ENCODE data around the gene RBMS1.

RBMS1 gene

DNA sequence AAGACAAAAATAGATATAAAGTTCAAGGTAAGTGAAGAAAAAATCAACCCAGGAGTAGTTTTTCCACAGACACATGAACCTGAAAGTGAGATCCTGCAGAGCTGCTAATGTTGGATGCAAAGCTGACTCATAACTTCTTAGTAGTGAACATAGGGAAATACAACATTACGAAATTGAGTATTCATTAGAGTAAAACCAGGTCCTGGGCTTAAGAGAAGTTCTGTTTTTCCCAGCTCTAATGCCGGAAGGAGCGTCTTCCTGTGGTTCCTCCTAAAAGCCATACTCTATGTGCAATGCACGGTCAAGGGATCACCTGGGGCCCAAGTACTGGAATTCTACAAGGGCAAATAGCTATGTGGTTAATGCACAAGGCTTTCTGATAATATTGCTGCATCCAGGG is 141.7 kb downstream of the RBMS1 start:
- DNase-seq (ENCODE audit: extremely low spot score): no peak
- CTCF ChIA-PET: no interaction called here
- POLR2A ChIA-PET: no interaction called here
- TF ChIP-seq, protein P1, sequence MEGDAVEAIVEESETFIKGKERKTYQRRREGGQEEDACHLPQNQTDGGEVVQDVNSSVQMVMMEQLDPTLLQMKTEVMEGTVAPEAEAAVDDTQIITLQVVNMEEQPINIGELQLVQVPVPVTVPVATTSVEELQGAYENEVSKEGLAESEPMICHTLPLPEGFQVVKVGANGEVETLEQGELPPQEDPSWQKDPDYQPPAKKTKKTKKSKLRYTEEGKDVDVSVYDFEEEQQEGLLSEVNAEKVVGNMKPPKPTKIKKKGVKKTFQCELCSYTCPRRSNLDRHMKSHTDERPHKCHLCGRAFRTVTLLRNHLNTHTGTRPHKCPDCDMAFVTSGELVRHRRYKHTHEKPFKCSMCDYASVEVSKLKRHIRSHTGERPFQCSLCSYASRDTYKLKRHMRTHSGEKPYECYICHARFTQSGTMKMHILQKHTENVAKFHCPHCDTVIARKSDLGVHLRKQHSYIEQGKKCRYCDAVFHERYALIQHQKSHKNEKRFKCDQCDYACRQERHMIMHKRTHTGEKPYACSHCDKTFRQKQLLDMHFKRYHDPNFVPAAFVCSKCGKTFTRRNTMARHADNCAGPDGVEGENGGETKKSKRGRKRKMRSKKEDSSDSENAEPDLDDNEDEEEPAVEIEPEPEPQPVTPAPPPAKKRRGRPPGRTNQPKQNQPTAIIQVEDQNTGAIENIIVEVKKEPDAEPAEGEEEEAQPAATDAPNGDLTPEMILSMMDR (IDR thresholded peaks at IDR 0.05; ENCODE audit: control extremely low read depth, extremely low read depth, low read depth, missing control alignments): no peak

DNA sequence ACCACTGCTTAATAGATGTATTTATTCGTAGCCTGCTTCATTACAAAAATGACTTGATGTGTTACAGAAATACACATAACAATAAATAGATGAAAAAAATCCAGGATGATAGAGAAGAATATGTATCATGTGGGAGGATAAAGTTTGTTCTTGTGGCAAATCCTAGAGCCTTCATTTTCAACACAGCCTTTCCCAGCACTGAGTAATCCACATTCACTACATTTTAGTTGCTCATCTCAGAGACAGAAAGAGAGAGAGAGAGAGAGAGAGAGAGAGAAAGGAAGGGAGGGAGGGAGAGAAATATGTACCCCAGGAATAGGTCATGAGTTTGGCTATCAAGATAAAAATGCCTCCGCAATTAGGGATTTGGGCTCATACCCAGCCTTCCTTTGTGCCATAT is 144.3 kb downstream of the RBMS1 start:
- no peak for DNase-seq (ENCODE audit: extremely low spot score)
- TF ChIP-seq, protein P1 (IDR thresholded peaks at IDR 0.05; ENCODE audit: control extremely low read depth, extremely low read depth, low read depth, missing control alignments): no peak
- ChIA-PET CTCF (no interaction called here), POLR2A (no interaction called here)

DNA sequence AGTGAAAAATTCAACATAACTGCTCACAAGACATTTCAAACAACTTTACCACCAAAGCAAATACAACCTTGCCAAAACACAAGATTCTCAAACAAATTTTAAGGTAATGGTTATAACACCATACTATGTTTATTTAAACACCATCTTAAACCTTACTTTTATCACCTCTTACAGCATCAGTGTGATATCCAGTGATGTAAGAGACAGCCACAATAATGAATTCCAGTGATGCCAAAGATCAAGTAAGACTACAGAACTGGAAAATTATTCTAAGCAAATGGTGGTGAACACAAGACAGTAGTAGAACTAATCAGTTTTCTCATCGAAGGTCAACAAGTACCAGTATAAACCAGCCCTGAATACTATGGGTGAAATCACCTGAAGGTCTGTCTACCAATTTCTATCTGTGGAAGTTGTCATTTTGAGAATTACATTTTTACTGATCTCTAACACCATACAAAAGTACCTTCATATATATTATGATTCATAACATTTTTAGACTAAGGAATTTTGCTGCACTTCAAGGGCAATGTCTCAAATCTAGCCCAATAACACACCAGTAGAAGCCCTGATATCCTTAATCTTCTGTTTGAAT is 146.2 kb downstream of the RBMS1 start:
- no peak for DNase-seq (ENCODE audit: extremely low spot score)
- TF ChIP-seq, protein P1 (IDR thresholded peaks at IDR 0.05; ENCODE audit: control extremely low read depth, extremely low read depth, low read depth, missing control alignments): no peak
- POLR2A ChIA-PET: no interaction called here
- CTCF ChIA-PET: no interaction called here

DNA sequence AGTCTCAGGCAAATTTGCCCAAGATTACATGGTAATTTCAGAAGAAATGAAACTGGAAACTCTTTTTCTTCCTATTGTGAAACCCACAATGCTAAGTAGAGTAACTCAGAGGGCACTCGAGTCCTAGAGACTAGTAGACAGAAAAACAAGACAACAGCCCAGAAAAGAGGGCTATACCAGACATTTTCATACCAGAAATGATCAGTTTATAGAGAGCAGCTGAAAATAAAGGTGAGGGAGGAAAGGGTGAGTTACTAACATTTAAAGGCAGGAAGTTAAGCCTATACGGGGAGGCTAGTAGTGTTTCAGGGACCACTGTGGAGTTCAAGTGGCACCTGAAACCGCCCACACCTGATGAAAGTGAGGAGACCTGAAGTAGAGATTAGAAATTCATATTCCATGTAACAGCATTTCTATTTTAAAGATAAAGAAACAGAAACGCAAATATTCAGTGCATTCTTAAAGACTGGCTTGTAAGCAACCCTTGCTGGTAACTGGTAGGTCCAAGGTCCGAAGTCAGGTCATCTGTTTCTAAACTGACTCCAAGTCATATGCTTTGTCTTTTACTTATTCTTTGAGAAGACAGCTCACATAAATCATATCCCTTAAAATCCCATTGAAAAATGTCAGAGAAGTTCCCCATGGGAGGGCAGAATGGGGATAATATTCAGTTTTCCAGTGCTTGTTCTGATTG is 148.4 kb downstream of the RBMS1 start:
- ChIA-PET CTCF (interaction anchor here (1.0 kb wide), 1 partner anchor 10 kb away, joined by 3 read pairs; no protein-coding TSS in a partner anchor), POLR2A (no interaction called here)
- DNase-seq (ENCODE audit: extremely low spot score): no peak
- TF ChIP-seq, protein P1 (IDR thresholded peaks at IDR 0.05; ENCODE audit: control extremely low read depth, extremely low read depth, low read depth, missing control alignments): no peak

DNA sequence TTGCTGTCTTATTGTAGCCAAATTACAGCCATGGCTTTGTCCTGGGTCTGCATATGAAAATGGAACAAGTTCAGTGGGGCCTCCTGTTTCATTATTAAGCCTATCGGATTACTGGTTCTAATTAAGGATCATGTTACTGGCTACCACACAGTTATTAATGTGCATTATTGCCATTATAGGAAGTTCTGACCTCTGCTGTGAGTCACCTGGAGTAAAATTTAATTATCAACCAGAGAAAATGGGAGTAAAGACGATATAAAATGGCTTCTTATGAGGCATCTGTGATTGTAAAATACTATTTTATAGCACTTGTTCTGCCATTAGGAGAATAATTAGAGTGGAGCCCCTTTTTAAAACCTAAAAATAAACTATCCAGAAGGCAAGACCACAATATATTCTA is 150.2 kb downstream of the RBMS1 start:
- POLR2A ChIA-PET: no interaction called here
- CTCF ChIA-PET: interaction anchor here (1.0 kb wide), 1 partner anchor 10 kb away, joined by 4 read pairs; no protein-coding TSS in a partner anchor
- TF ChIP-seq, protein P1 (IDR thresholded peaks at IDR 0.05; ENCODE audit: control extremely low read depth, extremely low read depth, low read depth, missing control alignments): no peak
- DNase-seq (ENCODE audit: extremely low spot score): no peak

DNA sequence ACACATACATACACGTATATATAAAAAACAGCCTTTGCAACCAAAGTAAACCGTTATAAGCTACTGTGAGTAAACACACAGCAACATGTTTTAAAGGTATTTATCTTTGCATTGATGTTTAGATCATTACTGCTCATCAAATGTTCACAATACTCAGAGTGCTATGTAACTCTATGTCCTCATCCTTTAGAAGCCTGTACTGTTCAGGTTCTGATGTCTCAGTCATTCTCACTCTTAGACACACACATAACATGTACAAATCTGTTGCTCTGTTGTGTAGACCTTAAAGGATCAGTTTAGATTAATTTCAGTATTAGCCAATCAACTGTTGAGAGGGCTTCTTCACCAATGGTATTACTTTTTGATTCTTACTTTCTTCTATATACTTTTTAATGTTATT is 153.9 kb downstream of the RBMS1 start:
- TF ChIP-seq, protein P1 (IDR thresholded peaks at IDR 0.05; ENCODE audit: control extremely low read depth, extremely low read depth, low read depth, missing control alignments): no peak
- POLR2A ChIA-PET: no interaction called here
- DNase-seq (ENCODE audit: extremely low spot score): no peak
- CTCF ChIA-PET: interaction anchor here (2.4 kb wide), 1 partner anchor 16 kb away, joined by 8 read pairs; no protein-coding TSS in a partner anchor

Measured in GM10248 (cell line).